ENCODE results near the gene ETFDH. TPM values are rescaled to one million over a fixed set of nuclear protein-coding genes. Genes with fewer than 3 reads are reported as not detected.

The ETFDH gene
- total RNA-seq, 1 experiment from 2014 or later: 12.4 TPM

DNA sequence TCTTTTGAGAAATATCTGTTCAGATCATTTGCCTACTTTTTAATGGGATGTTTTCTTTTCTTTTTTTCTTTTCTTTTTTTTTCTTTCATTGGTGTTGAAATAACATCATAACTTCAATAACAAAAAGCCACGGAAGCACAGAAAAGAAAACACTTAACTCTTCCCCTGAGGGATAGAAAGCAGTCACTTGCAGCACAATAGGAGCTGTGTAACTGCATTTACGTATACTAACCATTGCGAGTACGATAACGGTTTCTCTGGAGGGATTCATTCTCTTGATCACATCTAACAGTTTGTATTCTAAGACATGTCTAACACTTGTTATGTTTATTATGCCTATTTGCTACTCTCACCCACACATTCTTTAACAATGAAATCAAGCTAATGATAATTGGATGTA, 27.7 kb upstream of the ETFDH start:
- DNase-seq (ENCODE audit: low spot score) (no peak), ATAC-seq (no peak)
- ChIA-PET CTCF (no interaction called here), POLR2A (no interaction called here)
- Mint-ChIP-seq H3K27ac (no peak overlapping the region), H3K4me1 (peaks cover 7% of the 10 kb centered on the region), H3K27me3 (ENCODE audit: low read depth) (no peaks in the 10 kb centered on the region; the same call in 1 of the 2 replicates), H3K36me3 (peaks cover 2% of the 10 kb centered on the region; the same call in 1 of the 2 replicates), H3K9me3 (peaks cover 20% of the 10 kb centered on the region), H3K4me3 (no peak overlapping the region)
- no peak for TF ChIP-seq ZNF121 (CRISPR knock-in tag; IDR thresholded peaks at IDR 0.05)
- TF ChIP-seq, protein P1, sequence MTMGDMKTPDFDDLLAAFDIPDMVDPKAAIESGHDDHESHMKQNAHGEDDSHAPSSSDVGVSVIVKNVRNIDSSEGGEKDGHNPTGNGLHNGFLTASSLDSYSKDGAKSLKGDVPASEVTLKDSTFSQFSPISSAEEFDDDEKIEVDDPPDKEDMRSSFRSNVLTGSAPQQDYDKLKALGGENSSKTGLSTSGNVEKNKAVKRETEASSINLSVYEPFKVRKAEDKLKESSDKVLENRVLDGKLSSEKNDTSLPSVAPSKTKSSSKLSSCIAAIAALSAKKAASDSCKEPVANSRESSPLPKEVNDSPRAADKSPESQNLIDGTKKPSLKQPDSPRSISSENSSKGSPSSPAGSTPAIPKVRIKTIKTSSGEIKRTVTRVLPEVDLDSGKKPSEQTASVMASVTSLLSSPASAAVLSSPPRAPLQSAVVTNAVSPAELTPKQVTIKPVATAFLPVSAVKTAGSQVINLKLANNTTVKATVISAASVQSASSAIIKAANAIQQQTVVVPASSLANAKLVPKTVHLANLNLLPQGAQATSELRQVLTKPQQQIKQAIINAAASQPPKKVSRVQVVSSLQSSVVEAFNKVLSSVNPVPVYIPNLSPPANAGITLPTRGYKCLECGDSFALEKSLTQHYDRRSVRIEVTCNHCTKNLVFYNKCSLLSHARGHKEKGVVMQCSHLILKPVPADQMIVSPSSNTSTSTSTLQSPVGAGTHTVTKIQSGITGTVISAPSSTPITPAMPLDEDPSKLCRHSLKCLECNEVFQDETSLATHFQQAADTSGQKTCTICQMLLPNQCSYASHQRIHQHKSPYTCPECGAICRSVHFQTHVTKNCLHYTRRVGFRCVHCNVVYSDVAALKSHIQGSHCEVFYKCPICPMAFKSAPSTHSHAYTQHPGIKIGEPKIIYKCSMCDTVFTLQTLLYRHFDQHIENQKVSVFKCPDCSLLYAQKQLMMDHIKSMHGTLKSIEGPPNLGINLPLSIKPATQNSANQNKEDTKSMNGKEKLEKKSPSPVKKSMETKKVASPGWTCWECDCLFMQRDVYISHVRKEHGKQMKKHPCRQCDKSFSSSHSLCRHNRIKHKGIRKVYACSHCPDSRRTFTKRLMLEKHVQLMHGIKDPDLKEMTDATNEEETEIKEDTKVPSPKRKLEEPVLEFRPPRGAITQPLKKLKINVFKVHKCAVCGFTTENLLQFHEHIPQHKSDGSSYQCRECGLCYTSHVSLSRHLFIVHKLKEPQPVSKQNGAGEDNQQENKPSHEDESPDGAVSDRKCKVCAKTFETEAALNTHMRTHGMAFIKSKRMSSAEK (CRISPR knock-in tag; IDR thresholded peaks at IDR 0.05; ENCODE audit: borderline replicate concordance): no peak
- TF ChIP-seq, protein P2, sequence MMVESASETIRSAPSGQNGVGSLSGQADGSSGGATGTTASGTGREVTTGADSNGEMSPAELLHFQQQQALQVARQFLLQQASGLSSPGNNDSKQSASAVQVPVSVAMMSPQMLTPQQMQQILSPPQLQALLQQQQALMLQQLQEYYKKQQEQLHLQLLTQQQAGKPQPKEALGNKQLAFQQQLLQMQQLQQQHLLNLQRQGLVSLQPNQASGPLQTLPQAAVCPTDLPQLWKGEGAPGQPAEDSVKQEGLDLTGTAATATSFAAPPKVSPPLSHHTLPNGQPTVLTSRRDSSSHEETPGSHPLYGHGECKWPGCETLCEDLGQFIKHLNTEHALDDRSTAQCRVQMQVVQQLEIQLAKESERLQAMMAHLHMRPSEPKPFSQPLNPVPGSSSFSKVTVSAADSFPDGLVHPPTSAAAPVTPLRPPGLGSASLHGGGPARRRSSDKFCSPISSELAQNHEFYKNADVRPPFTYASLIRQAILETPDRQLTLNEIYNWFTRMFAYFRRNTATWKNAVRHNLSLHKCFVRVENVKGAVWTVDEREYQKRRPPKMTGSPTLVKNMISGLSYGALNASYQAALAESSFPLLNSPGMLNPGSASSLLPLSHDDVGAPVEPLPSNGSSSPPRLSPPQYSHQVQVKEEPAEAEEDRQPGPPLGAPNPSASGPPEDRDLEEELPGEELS (CRISPR knock-in tag; IDR thresholded peaks at IDR 0.05): no peak
- TF ChIP-seq, protein P3, sequence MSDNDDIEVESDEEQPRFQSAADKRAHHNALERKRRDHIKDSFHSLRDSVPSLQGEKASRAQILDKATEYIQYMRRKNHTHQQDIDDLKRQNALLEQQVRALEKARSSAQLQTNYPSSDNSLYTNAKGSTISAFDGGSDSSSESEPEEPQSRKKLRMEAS (CRISPR knock-in tag; IDR thresholded peaks at IDR 0.05): no peak
- TF ChIP-seq, protein P4, sequence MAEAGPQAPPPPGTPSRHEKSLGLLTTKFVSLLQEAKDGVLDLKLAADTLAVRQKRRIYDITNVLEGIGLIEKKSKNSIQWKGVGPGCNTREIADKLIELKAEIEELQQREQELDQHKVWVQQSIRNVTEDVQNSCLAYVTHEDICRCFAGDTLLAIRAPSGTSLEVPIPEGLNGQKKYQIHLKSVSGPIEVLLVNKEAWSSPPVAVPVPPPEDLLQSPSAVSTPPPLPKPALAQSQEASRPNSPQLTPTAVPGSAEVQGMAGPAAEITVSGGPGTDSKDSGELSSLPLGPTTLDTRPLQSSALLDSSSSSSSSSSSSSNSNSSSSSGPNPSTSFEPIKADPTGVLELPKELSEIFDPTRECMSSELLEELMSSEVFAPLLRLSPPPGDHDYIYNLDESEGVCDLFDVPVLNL (CRISPR knock-in tag; IDR thresholded peaks at IDR 0.05; ENCODE audit: borderline replicate concordance, low read depth): no peak
- no peak for TF ChIP-seq CBFB (CRISPR knock-in tag; IDR thresholded peaks at IDR 0.05; ENCODE audit: low read depth)
- TF ChIP-seq, protein P5, sequence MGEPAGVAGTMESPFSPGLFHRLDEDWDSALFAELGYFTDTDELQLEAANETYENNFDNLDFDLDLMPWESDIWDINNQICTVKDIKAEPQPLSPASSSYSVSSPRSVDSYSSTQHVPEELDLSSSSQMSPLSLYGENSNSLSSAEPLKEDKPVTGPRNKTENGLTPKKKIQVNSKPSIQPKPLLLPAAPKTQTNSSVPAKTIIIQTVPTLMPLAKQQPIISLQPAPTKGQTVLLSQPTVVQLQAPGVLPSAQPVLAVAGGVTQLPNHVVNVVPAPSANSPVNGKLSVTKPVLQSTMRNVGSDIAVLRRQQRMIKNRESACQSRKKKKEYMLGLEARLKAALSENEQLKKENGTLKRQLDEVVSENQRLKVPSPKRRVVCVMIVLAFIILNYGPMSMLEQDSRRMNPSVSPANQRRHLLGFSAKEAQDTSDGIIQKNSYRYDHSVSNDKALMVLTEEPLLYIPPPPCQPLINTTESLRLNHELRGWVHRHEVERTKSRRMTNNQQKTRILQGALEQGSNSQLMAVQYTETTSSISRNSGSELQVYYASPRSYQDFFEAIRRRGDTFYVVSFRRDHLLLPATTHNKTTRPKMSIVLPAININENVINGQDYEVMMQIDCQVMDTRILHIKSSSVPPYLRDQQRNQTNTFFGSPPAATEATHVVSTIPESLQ (CRISPR knock-in tag; IDR thresholded peaks at IDR 0.05): no peak
- TF ChIP-seq, protein P6, sequence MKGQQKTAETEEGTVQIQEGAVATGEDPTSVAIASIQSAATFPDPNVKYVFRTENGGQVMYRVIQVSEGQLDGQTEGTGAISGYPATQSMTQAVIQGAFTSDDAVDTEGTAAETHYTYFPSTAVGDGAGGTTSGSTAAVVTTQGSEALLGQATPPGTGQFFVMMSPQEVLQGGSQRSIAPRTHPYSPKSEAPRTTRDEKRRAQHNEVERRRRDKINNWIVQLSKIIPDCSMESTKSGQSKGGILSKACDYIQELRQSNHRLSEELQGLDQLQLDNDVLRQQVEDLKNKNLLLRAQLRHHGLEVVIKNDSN (CRISPR knock-in tag; IDR thresholded peaks at IDR 0.05): no peak
- TF ChIP-seq, protein P7, sequence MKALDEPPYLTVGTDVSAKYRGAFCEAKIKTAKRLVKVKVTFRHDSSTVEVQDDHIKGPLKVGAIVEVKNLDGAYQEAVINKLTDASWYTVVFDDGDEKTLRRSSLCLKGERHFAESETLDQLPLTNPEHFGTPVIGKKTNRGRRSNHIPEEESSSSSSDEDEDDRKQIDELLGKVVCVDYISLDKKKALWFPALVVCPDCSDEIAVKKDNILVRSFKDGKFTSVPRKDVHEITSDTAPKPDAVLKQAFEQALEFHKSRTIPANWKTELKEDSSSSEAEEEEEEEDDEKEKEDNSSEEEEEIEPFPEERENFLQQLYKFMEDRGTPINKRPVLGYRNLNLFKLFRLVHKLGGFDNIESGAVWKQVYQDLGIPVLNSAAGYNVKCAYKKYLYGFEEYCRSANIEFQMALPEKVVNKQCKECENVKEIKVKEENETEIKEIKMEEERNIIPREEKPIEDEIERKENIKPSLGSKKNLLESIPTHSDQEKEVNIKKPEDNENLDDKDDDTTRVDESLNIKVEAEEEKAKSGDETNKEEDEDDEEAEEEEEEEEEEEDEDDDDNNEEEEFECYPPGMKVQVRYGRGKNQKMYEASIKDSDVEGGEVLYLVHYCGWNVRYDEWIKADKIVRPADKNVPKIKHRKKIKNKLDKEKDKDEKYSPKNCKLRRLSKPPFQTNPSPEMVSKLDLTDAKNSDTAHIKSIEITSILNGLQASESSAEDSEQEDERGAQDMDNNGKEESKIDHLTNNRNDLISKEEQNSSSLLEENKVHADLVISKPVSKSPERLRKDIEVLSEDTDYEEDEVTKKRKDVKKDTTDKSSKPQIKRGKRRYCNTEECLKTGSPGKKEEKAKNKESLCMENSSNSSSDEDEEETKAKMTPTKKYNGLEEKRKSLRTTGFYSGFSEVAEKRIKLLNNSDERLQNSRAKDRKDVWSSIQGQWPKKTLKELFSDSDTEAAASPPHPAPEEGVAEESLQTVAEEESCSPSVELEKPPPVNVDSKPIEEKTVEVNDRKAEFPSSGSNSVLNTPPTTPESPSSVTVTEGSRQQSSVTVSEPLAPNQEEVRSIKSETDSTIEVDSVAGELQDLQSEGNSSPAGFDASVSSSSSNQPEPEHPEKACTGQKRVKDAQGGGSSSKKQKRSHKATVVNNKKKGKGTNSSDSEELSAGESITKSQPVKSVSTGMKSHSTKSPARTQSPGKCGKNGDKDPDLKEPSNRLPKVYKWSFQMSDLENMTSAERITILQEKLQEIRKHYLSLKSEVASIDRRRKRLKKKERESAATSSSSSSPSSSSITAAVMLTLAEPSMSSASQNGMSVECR (CRISPR knock-in tag; IDR thresholded peaks at IDR 0.05; ENCODE audit: borderline replicate concordance): no peak
- no peak for TF ChIP-seq ESRRA (CRISPR knock-in tag; IDR thresholded peaks at IDR 0.05; ENCODE audit: borderline replicate concordance)
- no peak for TF ChIP-seq JAZF1 (CRISPR knock-in tag; IDR thresholded peaks at IDR 0.05)
- no peak for TF ChIP-seq ZBTB21 (CRISPR knock-in tag; IDR thresholded peaks at IDR 0.05; ENCODE audit: borderline replicate concordance)
- no peak for TF ChIP-seq ZNF138 (CRISPR knock-in tag; conservative IDR thresholded peaks at IDR 0.05)
- TF ChIP-seq, protein P8, sequence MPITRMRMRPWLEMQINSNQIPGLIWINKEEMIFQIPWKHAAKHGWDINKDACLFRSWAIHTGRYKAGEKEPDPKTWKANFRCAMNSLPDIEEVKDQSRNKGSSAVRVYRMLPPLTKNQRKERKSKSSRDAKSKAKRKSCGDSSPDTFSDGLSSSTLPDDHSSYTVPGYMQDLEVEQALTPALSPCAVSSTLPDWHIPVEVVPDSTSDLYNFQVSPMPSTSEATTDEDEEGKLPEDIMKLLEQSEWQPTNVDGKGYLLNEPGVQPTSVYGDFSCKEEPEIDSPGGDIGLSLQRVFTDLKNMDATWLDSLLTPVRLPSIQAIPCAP (CRISPR knock-in tag; IDR thresholded peaks at IDR 0.05): no peak
- TF ChIP-seq, protein P9, sequence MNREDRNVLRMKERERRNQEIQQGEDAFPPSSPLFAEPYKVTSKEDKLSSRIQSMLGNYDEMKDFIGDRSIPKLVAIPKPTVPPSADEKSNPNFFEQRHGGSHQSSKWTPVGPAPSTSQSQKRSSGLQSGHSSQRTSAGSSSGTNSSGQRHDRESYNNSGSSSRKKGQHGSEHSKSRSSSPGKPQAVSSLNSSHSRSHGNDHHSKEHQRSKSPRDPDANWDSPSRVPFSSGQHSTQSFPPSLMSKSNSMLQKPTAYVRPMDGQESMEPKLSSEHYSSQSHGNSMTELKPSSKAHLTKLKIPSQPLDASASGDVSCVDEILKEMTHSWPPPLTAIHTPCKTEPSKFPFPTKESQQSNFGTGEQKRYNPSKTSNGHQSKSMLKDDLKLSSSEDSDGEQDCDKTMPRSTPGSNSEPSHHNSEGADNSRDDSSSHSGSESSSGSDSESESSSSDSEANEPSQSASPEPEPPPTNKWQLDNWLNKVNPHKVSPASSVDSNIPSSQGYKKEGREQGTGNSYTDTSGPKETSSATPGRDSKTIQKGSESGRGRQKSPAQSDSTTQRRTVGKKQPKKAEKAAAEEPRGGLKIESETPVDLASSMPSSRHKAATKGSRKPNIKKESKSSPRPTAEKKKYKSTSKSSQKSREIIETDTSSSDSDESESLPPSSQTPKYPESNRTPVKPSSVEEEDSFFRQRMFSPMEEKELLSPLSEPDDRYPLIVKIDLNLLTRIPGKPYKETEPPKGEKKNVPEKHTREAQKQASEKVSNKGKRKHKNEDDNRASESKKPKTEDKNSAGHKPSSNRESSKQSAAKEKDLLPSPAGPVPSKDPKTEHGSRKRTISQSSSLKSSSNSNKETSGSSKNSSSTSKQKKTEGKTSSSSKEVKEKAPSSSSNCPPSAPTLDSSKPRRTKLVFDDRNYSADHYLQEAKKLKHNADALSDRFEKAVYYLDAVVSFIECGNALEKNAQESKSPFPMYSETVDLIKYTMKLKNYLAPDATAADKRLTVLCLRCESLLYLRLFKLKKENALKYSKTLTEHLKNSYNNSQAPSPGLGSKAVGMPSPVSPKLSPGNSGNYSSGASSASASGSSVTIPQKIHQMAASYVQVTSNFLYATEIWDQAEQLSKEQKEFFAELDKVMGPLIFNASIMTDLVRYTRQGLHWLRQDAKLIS (CRISPR knock-in tag; IDR thresholded peaks at IDR 0.05; ENCODE audit: borderline replicate concordance): no peak

Measured in WTC11 (cell line).